Bronchial epithelial cell (primary cell): ENCODE data around the gene P2RY6. TPM values are rescaled to one million over a fixed set of nuclear protein-coding genes. Genes with fewer than 3 reads are reported as not detected.
"Not testable (repeated sequence)": the region's sequence is repeated elsewhere in the genome, so short reads cannot be mapped to it uniquely, and the experiment has no call there.

Source experiments
- DNase-seq: peaks from one replicate; pipeline ENCODE4 v3.0.0-alpha.2; 2010; ENCODE audit warnings: low read depth
- FAIRE-seq: peaks from 2 replicates; lab custom pipeline; 2011; peaks lifted over from hg19 to GRCh38; lab: Jason Lieb, UNC
- H3K27me3 ChIP-seq: 2 replicates; pipeline ENCODE4 v1.5.1; 2011; ENCODE audit warnings: low read length; ENCODE audit not compliant: control insufficient read depth, insufficient read depth
- H3K36me3 ChIP-seq: 2 replicates; pipeline ENCODE4 v1.5.1; 2011; ENCODE audit warnings: low read length; ENCODE audit not compliant: control insufficient read depth, insufficient read depth
- H3K4me3 ChIP-seq: 2 replicates; pipeline ENCODE4 v1.5.1; 2011; ENCODE audit warnings: mild to moderate bottlenecking, low read depth, low read length, control low read depth
- total RNA-seq: library from RNA; depleted of rRNA; stranded (reverse); fragments of >200 nt; gene quantifications from 2 replicates; pipeline ENCODE4 v1.2.1, GENCODE V29; 2014
- TF ChIP-seq, protein P1 (sequence below): IDR thresholded peaks from 2 replicates; pipeline ENCODE4 v1.5.1; 2011; ENCODE audit warnings: mild to moderate bottlenecking, moderate library complexity, low read length, control low read depth, inconsistent platforms; ENCODE audit not compliant: insufficient read depth, severe bottlenecking

Gene P2RY6
- total RNA-seq, 1 donor from 2014 or later = not detected

DNA sequence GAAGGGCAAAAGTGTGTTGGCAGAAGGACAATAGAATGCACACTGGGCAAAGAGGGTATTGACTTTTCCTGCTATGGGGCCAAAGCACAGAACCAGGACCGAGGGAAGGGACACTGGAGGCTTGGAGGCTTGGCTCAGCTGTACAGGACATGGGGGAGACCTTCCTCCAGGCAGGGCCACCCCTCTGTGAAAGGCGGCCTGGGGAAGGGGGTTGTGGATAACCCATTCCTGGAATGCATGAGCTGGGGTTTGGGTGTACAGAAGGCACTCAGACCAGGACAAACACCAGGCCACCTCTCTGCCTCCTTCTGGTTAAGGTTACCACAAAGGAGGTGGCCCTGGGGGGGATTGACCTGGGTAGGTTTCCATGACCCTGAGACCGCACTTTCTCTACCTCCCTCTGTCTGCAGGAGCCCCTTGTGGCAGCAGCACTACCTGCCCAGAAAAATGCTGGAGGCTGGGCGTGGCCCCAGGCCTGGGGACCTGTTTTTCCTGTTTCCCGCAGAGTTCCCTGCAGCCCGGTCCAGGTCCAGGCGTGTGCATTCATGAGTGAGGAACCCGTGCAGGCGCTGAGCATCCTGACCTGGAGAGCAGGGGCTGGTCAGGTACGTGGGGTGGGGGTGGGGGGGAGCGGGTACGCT, 44.4 kb upstream of the P2RY6 start:
- peak; percentile 88 for DNase-seq
- Histone ChIP-seq H3K36me3 (peaks cover 28% of the 10 kb centered on the region), H3K4me3 (no peak overlapping the region), H3K27me3 (no peaks in the 10 kb centered on the region)
- FAIRE-seq = no peak
- TF ChIP-seq, protein P1, sequence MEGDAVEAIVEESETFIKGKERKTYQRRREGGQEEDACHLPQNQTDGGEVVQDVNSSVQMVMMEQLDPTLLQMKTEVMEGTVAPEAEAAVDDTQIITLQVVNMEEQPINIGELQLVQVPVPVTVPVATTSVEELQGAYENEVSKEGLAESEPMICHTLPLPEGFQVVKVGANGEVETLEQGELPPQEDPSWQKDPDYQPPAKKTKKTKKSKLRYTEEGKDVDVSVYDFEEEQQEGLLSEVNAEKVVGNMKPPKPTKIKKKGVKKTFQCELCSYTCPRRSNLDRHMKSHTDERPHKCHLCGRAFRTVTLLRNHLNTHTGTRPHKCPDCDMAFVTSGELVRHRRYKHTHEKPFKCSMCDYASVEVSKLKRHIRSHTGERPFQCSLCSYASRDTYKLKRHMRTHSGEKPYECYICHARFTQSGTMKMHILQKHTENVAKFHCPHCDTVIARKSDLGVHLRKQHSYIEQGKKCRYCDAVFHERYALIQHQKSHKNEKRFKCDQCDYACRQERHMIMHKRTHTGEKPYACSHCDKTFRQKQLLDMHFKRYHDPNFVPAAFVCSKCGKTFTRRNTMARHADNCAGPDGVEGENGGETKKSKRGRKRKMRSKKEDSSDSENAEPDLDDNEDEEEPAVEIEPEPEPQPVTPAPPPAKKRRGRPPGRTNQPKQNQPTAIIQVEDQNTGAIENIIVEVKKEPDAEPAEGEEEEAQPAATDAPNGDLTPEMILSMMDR = peak; percentile 69

GRCh38 chr11:73228268-73229134, 43.6 kb upstream of the P2RY6 start:
- Histone ChIP-seq H3K36me3 (peaks cover 30% of the 10 kb centered on the region), H3K27me3 (no peaks in the 10 kb centered on the region), H3K4me3 (no peak overlapping the region)
- TF ChIP-seq, protein P1 = no peak
- FAIRE-seq = no peak
- DNase-seq = no peak

- H3K27me3 ChIP-seq = no peaks in the 10 kb centered on the region
- DNase-seq (no peak), FAIRE-seq (no peak)
- peaks cover 31% of the 10 kb centered on the region for H3K36me3 ChIP-seq
- TF ChIP-seq, protein P1 = no peak
- no peak overlapping the region for H3K4me3 ChIP-seq
These were observed 42.7 kb upstream of the P2RY6 start for GRCh38 chr11:73229321-73229895.

GRCh38 chr11:73229896-73230875, 42.0 kb upstream of the P2RY6 start:
- no peaks in the 10 kb centered on the region for H3K27me3 ChIP-seq
- no peak overlapping the region for H3K4me3 ChIP-seq
- DNase-seq (no peak), FAIRE-seq (no peak)
- TF ChIP-seq, protein P1 = no peak
- H3K36me3 ChIP-seq = peaks cover 33% of the 10 kb centered on the region

DNA sequence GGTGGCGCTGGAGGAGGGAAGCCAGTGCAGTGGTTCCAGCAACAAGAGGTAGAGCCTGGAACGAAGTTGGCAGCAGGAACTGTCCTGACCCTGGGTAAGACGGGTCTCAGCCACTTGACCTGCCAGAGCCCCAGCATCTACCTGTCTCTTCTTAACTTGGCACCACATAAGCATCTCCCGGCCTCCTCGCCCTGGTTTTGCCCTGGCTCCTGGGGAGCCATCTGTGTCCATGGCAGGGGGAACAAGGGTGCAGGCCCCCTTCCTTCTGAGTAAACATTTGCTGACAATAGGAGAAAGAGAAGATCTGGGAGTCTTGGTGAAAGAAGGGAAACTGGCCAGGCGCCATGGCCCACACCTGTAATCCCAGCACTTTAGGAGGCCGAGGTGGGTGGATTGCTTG, 41.2 kb upstream of the P2RY6 start:
- FAIRE-seq (no peak), DNase-seq (no peak)
- Histone ChIP-seq H3K36me3 (peaks cover 37% of the 10 kb centered on the region), H3K27me3 (no peaks in the 10 kb centered on the region), H3K4me3 (no peak overlapping the region)
- TF ChIP-seq, protein P1 = no peak

DNA sequence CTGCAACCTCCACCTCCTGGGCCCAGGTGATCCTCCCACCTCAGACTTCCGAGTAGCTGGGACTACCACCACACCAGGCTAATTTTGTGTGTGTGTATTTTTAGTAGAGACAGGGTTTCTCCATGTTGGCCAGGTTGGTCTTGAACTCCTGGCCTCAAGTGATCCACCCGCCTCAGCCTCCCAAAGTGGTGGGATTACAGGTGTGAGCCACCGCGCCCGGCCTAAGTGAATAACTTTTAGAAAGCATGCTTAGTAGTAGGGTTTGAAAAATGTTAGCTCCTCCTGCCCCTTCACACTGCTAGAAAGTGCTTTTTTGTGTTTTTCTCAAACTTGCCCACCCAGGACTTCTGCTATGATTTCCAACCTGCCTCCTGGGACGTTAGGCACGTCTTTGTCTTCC, 39.7 kb upstream of the P2RY6 start:
- not testable (repeated sequence) for FAIRE-seq

More for the DNA sequence above, 39.7 kb upstream of the P2RY6 start:
- DNase-seq, H3K4me3 ChIP-seq, H3K27me3 ChIP-seq: not testable (repeated sequence)
- H3K36me3 ChIP-seq = peaks cover 41% of the 10 kb centered on the region
